MG63 (cell line): ENCODE results near the gene EXOC3L2. TPM values are rescaled to one million over a fixed set of nuclear protein-coding genes. Genes with fewer than 3 reads are reported as not detected.

Experiments used
- DNase-seq: peaks from one replicate; pipeline ENCODE4 v3.0.0-alpha.2; 2020
- H3K27me3 ChIP-seq: fragments of 250-450 bp; sonication (Bioruptor Pico); 2 replicates; pipeline ENCODE4 v1.5.1; 2020; ENCODE audit warnings: mild to moderate bottlenecking, moderate library complexity
- H3K36me3 ChIP-seq: fragments of 250-450 bp; sonication (Bioruptor Pico); 2 replicates; pipeline ENCODE4 v1.5.1; 2020; ENCODE audit warnings: mild to moderate bottlenecking, moderate library complexity
- H3K4me3 ChIP-seq: fragments of 250-450 bp; sonication (Bioruptor Pico); 2 replicates; pipeline ENCODE4 v1.5.1; 2020; ENCODE audit warnings: mild to moderate bottlenecking, moderate library complexity
- H3K9me3 ChIP-seq: fragments of 250-450 bp; sonication (Bioruptor Pico); 2 replicates; pipeline ENCODE4 v1.5.1; 2020; ENCODE audit warnings: mild to moderate bottlenecking, moderate library complexity
- total RNA-seq: library from RNA; depleted of rRNA; stranded (reverse); fragments of >200 nt; shearing (Covaris generic); gene quantifications from 2 replicates; pipeline ENCODE4 v1.2.3, GENCODE V29; 2014; ENCODE audit warnings: low replicate concordance

Gene EXOC3L2
- total RNA-seq, 1 experiment from 2014 or later: not detected

GRCh38 chr19:45179072-45179891 lies 65.9 kb downstream of the EXOC3L2 start:
- H3K4me3 ChIP-seq: peak overlapping the region; percentile 96
- H3K36me3 ChIP-seq: peaks cover 11% of the 10 kb centered on the region; the same call in 1 of the 2 replicates
- H3K9me3 ChIP-seq: no peaks in the 10 kb centered on the region
- peak; percentile 59 for DNase-seq
- H3K27me3 ChIP-seq: no peaks in the 10 kb centered on the region

GRCh38 chr19:45178262-45179071 lies 66.7 kb downstream of the EXOC3L2 start, which contains the start of gene BLOC1S3:
BLOC1S3 (plus strand) TSS chr19:45178784; CDS start chr19:45179297, 513 bp downstream.
- Histone ChIP-seq H3K9me3 (no peaks in the 10 kb centered on the region), H3K36me3 (peaks cover 11% of the 10 kb centered on the region; the same call in 1 of the 2 replicates), H3K4me3 (peak within 1 kb of the TSS; percentile 96), H3K27me3 (no peaks in the 10 kb centered on the region)
- DNase-seq: peak; percentile 100

GRCh38 chr19:45177817-45178261 lies 67.4 kb downstream of the EXOC3L2 start, which contains the start of gene TRAPPC6A:
TRAPPC6A (minus strand) TSS chr19:45178237; CDS start chr19:45178218, 19 bp downstream.
- no peaks in the 10 kb centered on the region for H3K9me3 ChIP-seq
- peak within 1 kb of the TSS; percentile 96 for H3K4me3 ChIP-seq
- H3K27me3 ChIP-seq: no peaks in the 10 kb centered on the region
- H3K36me3 ChIP-seq: peaks cover 11% of the 10 kb centered on the region; the same call in 1 of the 2 replicates
- peak; percentile 65 for DNase-seq

- no peak for DNase-seq
- no peaks in the 10 kb centered on the region for H3K27me3 ChIP-seq
- peaks cover 3% of the 10 kb centered on the region; the same call in 1 of the 2 replicates for H3K36me3 ChIP-seq
- H3K9me3 ChIP-seq: no peaks in the 10 kb centered on the region
- H3K4me3 ChIP-seq: no peak overlapping the region
Measured at GRCh38 chr19:45175515-45176345, 69.5 kb downstream of the EXOC3L2 start.

- H3K9me3 ChIP-seq: no peaks in the 10 kb centered on the region
- H3K27me3 ChIP-seq: no peaks in the 10 kb centered on the region
- no peak for DNase-seq
- H3K36me3 ChIP-seq: no peaks in the 10 kb centered on the region
- H3K4me3 ChIP-seq: no peak overlapping the region
Measured at GRCh38 chr19:45173816-45174215, 71.4 kb downstream of the EXOC3L2 start.

- no peak for DNase-seq
- no peaks in the 10 kb centered on the region for H3K9me3 ChIP-seq
- no peaks in the 10 kb centered on the region for H3K27me3 ChIP-seq
- no peak overlapping the region for H3K4me3 ChIP-seq
- H3K36me3 ChIP-seq: no peaks in the 10 kb centered on the region
Measured at GRCh38 chr19:45172611-45173208, 72.5 kb downstream of the EXOC3L2 start.

- Histone ChIP-seq H3K9me3 (no peaks in the 10 kb centered on the region), H3K27me3 (no peaks in the 10 kb centered on the region), H3K4me3 (no peak overlapping the region), H3K36me3 (no peaks in the 10 kb centered on the region)
- DNase-seq: no peak
Measured at GRCh38 chr19:45172173-45172572, 73.0 kb downstream of the EXOC3L2 start.

GRCh38 chr19:45171211-45171623 lies 74.0 kb downstream of the EXOC3L2 start:
- H3K27me3 ChIP-seq: no peaks in the 10 kb centered on the region
- H3K4me3 ChIP-seq: no peak overlapping the region
- no peak for DNase-seq
- H3K36me3 ChIP-seq: no peaks in the 10 kb centered on the region
- H3K9me3 ChIP-seq: no peaks in the 10 kb centered on the region

- Histone ChIP-seq H3K27me3 (no peaks in the 10 kb centered on the region), H3K9me3 (no peaks in the 10 kb centered on the region), H3K4me3 (no peak overlapping the region), H3K36me3 (no peaks in the 10 kb centered on the region)
- no peak for DNase-seq
Measured at GRCh38 chr19:45170146-45171106, 74.8 kb downstream of the EXOC3L2 start.

- H3K27me3 ChIP-seq: no peaks in the 10 kb centered on the region
- no peaks in the 10 kb centered on the region for H3K36me3 ChIP-seq
- H3K4me3 ChIP-seq: no peak overlapping the region
- H3K9me3 ChIP-seq: no peaks in the 10 kb centered on the region
- DNase-seq: no peak
Measured at GRCh38 chr19:45169602-45170001, 75.6 kb downstream of the EXOC3L2 start.

- Histone ChIP-seq H3K36me3 (no peaks in the 10 kb centered on the region), H3K9me3 (no peaks in the 10 kb centered on the region), H3K27me3 (no peaks in the 10 kb centered on the region), H3K4me3 (no peak overlapping the region)
- no peak for DNase-seq
Measured at GRCh38 chr19:45168767-45169351, 76.3 kb downstream of the EXOC3L2 start.

- Histone ChIP-seq H3K9me3 (no peaks in the 10 kb centered on the region), H3K4me3 (no peak overlapping the region), H3K36me3 (no peaks in the 10 kb centered on the region), H3K27me3 (no peaks in the 10 kb centered on the region)
- DNase-seq: no peak
Measured at GRCh38 chr19:45166723-45167252, 78.4 kb downstream of the EXOC3L2 start.

GRCh38 chr19:45164577-45165335 lies 80.5 kb downstream of the EXOC3L2 start:
- no peaks in the 10 kb centered on the region for H3K36me3 ChIP-seq
- DNase-seq: no peak
- H3K9me3 ChIP-seq: no peaks in the 10 kb centered on the region
- H3K27me3 ChIP-seq: no peaks in the 10 kb centered on the region
- H3K4me3 ChIP-seq: no peak overlapping the region
